Loucy (cell line): ENCODE measurements around the gene MEAK7.

ENCODE experiments used
- EZH2phosphoT487 ChIP-seq: fragments of 200-600 bp; IDR thresholded peaks from 2 replicates; pipeline ENCODE4 v1.6.1; 2018; ENCODE audit warnings: antibody characterized with exemption, mild to moderate bottlenecking, moderate library complexity, borderline replicate concordance
- TF ChIP-seq, protein P1 (sequence below): fragments of 200-600 bp; sonication (generic); conservative IDR thresholded peaks from 2 replicates; pipeline ENCODE4 v1.5.1; 2014; ENCODE audit warnings: mild to moderate bottlenecking, antibody characterized with exemption, low read length

- TF ChIP-seq, protein P1, sequence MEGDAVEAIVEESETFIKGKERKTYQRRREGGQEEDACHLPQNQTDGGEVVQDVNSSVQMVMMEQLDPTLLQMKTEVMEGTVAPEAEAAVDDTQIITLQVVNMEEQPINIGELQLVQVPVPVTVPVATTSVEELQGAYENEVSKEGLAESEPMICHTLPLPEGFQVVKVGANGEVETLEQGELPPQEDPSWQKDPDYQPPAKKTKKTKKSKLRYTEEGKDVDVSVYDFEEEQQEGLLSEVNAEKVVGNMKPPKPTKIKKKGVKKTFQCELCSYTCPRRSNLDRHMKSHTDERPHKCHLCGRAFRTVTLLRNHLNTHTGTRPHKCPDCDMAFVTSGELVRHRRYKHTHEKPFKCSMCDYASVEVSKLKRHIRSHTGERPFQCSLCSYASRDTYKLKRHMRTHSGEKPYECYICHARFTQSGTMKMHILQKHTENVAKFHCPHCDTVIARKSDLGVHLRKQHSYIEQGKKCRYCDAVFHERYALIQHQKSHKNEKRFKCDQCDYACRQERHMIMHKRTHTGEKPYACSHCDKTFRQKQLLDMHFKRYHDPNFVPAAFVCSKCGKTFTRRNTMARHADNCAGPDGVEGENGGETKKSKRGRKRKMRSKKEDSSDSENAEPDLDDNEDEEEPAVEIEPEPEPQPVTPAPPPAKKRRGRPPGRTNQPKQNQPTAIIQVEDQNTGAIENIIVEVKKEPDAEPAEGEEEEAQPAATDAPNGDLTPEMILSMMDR, result no peak
- TF ChIP-seq EZH2phosphoT487, result no peak
These were observed 41.2 kb downstream of the MEAK7 start for GRCh38 chr16:84463221-84463620.
